HepG2 (cell line): ENCODE data around the gene FAM168A. TPM values are rescaled to one million over a fixed set of nuclear protein-coding genes. Genes with fewer than 3 reads are reported as not detected.

Experiments
- ATAC-seq: fragments of 200-7000 bp; cut with Tn5 transposase; 3 replicates; pipeline ENCODE4 v1.9.1; 2020; ENCODE audit warnings: mild to moderate bottlenecking, moderate library complexity
- BruUV-seq: library from RNA; stranded (reverse); fragments of 400-500 nt; replicated peaks from 2 replicates; lab custom pipeline; 2021; lab: Mats Ljungman, UMichigan
- CTCF ChIA-PET: fragments of 300-600 bp; formaldehyde crosslinking; extraction: SDS; loops from one replicate; lab custom pipeline; 2021; ENCODE audit warnings: low total read pairs, inconsistent platforms, low intra/inter-chr PET ratio; lab: Yijun Ruan, JAX
- POLR2A ChIA-PET: fragments of 350-600 bp; sonication (Branson Sonifier 250); formaldehyde crosslinking; loops from one replicate; lab custom pipeline; 2020; ENCODE audit warnings: antibody characterized with exemption, inconsistent platforms; lab: Yijun Ruan, JAX
- DNase-seq: peaks from one replicate; pipeline ENCODE4 v3.0.0-alpha.2; 2015; ENCODE audit warnings: low spot score
- FAIRE-seq: peaks from 3 replicates; lab custom pipeline; 2011; peaks lifted over from hg19 to GRCh38; lab: Jason Lieb, UNC
- H2AFZ ChIP-seq: one replicate; pipeline ENCODE4 v1.6.1; 2011; ENCODE audit warnings: low read length, inconsistent platforms
- H3K27ac ChIP-seq: fragments of 300-600 bp; 3 replicates; pipeline ENCODE4 v1.8.0; 2011; ENCODE audit warnings: mixed run types, mild to moderate bottlenecking, mixed read lengths, low read length, inconsistent platforms; ENCODE audit not compliant: insufficient read depth; ENCODE audit errors: extremely low read length
- H3K27me3 ChIP-seq, 2 experiments: fragments of 200-600 bp in 1 of 2; 2 replicates in 1 of 2; 3 replicates in 1 of 2; pipeline versions ENCODE4 v1.6.0 to v1.8.0; 2011; ENCODE audit warnings: low read length in 2 of 2, mild to moderate bottlenecking in 2 of 2, moderate library complexity in 2 of 2, inconsistent platforms in 1 of 2; ENCODE audit not compliant: insufficient read depth in 2 of 2, control insufficient read depth in 1 of 2
- H3K36me3 ChIP-seq, 2 experiments: fragments of 200-600 bp in 1 of 2; replicated peaks in 1 of 2; 2 replicates in 1 of 2; 3 replicates in 1 of 2; pipeline versions ENCODE4 v1.5.1 to v1.8.0; 2011; ENCODE audit warnings: low read length in 2 of 2, inconsistent platforms in 1 of 2; ENCODE audit not compliant: insufficient read depth in 2 of 2, control insufficient read depth in 1 of 2
- H3K4me1 ChIP-seq: 2 replicates; pipeline ENCODE4 v1.5.1; 2012; ENCODE audit warnings: low read length, inconsistent platforms; ENCODE audit not compliant: insufficient read depth
- H3K4me2 ChIP-seq: 2 replicates; pipeline ENCODE4 v1.6.0; 2011; ENCODE audit warnings: low read depth, low read length, inconsistent platforms
- H3K4me3 ChIP-seq, 3 experiments: fragments of 200-600 bp in 1 of 3; sonication (generic), shearing (Covaris generic) in 1 of 3; replicated peaks in 1 of 3; 2 replicates each; pipeline ENCODE4 v1.5.1; 2011 to 2016; ENCODE audit warnings: low read length in 3 of 3, inconsistent platforms in 2 of 3, low read depth in 2 of 3, mild to moderate bottlenecking in 2 of 3, control low read depth in 1 of 3, mixed read lengths in 1 of 3; ENCODE audit not compliant: insufficient read depth in 1 of 3
- H3K79me2 ChIP-seq: one replicate; pipeline ENCODE4 v1.6.1; 2011; ENCODE audit warnings: low read length, inconsistent platforms; ENCODE audit not compliant: insufficient read depth
- H3K9ac ChIP-seq: 2 replicates; pipeline ENCODE4 v1.6.0; 2011; ENCODE audit warnings: mild to moderate bottlenecking, low read depth, low read length, inconsistent platforms; ENCODE audit not compliant: insufficient read depth
- H3K9me3 ChIP-seq: 2 replicates; pipeline ENCODE4 v1.5.1; 2012; ENCODE audit warnings: mild to moderate bottlenecking, low read length
- H4K20me1 ChIP-seq: 2 replicates; pipeline ENCODE4 v1.6.0; 2011; ENCODE audit warnings: inconsistent platforms, mild to moderate bottlenecking, low read length, moderate library complexity; ENCODE audit not compliant: insufficient read depth
- AGO2 ChIP-seq: fragments of 200-400 bp; formaldehyde crosslinking; optimal IDR thresholded peaks from 2 replicates; pipeline ENCODE3; 2017; ENCODE audit warnings: mild to moderate bottlenecking, low read depth, low read length, moderate library complexity
- BHLHE40 ChIP-seq: IDR thresholded peaks from 2 replicates; pipeline ENCODE4 v1.6.1; 2011; ENCODE audit warnings: low read length, improper control_type of control experiment
- HOXA5 ChIP-seq: sonication (generic); formaldehyde crosslinking; IDR thresholded peaks from 2 replicates; pipeline ENCODE4 v1.4.0; 2020; ENCODE audit warnings: missing genetic modification reagents
- JDP2 ChIP-seq: sonication (generic); formaldehyde crosslinking; IDR thresholded peaks from 2 replicates; pipeline ENCODE4 v1.8.1; 2022; ENCODE audit warnings: missing genetic modification reagents, borderline replicate concordance
- KMT2B ChIP-seq: IDR thresholded peaks from 2 replicates; pipeline ENCODE4 v1.6.1; 2016; ENCODE audit warnings: missing genetic modification reagents, missing compliant biosample characterization
- ZBTB7B ChIP-seq: sonication (generic); formaldehyde crosslinking; IDR thresholded peaks from 2 replicates; pipeline ENCODE4 v1.4.0; 2020; ENCODE audit warnings: missing genetic modification reagents
- ZC3H4 ChIP-seq: sonication (generic); formaldehyde crosslinking; IDR thresholded peaks from 2 replicates; pipeline ENCODE4 v1.4.0; 2020; ENCODE audit warnings: missing genetic modification reagents, borderline replicate concordance
- ZFP37 ChIP-seq: sonication (generic); formaldehyde crosslinking; IDR thresholded peaks from 2 replicates; pipeline ENCODE4 v1.4.0; 2020; ENCODE audit warnings: missing genetic modification reagents, borderline replicate concordance
- ZMYM4 ChIP-seq: sonication (generic); formaldehyde crosslinking; IDR thresholded peaks from 2 replicates; pipeline ENCODE4 v1.8.1; 2023; ENCODE audit warnings: mild to moderate bottlenecking, missing genetic modification reagents
- WGBS: methylation state at CpG from one replicate; pipeline ENCODE4 v1.1.6; 2017; ENCODE audit warnings: low lambda C conversion rate; 5-methylcytosine and 5-hydroxymethylcytosine counted together
- in situ Hi-C: cut with HindIII; loops from 2 replicates; pipeline ENCODE4 v1.10.0; 2017; ENCODE audit warnings: low pct_unique_long_range_greater_than_20kb; ENCODE audit not compliant: extremely low pct_ligation_motif_present
- intact Hi-C: fragments of 100-400 bp; cut with micrococcal nuclease; formaldehyde crosslinking; loops from one replicate; pipeline ENCODE4 v1.10.0; 2022; ENCODE audit not compliant: unreplicated experiment
- polyA plus RNA-seq, 8 experiments: library from polyadenylated mRNA; depleted of rRNA in 3 of 8; stranded (reverse) in 7 of 8; unstranded in 1 of 8; fragments of >200 nt; fragmentation: Illumina TruSeq in 4 of 8; extraction: Trizol in 4 of 8; gene quantifications; 2 replicates each; pipeline versions ENCODE4 v1.2.1 to v1.2.3, GENCODE V29; 2011 to 2016; ENCODE audit warnings: low read depth in 4 of 8, missing spikeins in 1 of 8, mixed read lengths in 1 of 8; ENCODE audit not compliant: insufficient read depth in 1 of 8
- total RNA-seq, 5 experiments: library from RNA; depleted of rRNA; stranded (reverse); fragments of >200 nt; fragmentation: Illumina TruSeq; extraction: Trizol; gene quantifications; 2 replicates each; pipeline ENCODE4 v1.2.3, GENCODE V29; 2016; ENCODE audit warnings: low read depth in 1 of 5
- TF ChIP-seq, protein P1 (sequence below): fragments of 450-650 bp; IDR thresholded peaks from 2 replicates; pipeline ENCODE4 v1.6.1; 2017

The FAM168A gene
- total and polyA plus RNA-seq, 2 of the 13 experiments (the other 11 are each of a cell fraction or from before 2014, with no cell fraction given) = 13.9 to 15.8 TPM

DNA sequence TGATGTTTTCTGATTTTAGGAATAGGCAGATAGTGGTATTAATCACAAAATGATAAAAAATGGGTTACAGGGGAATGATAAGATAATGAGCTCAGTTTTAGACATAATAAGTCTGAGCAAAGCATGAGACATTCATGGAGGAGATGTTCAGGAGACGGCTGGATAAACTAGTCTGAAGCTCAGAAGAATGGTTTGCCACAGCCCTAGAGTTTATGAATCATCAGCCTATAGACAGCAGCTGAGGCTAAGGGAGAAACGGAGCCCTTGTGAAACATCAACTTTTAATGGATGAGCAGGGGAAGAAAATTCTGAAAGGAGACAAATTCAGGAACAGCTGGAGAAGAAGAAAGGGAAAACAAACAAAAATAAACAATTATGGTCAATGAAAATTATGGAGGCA lies 134.6 kb downstream of the FAM168A start:
- BruUV-seq = no TSS peak
- no peak overlapping the region for H3K9ac ChIP-seq
- H2AFZ ChIP-seq = no peak overlapping the region
- no peaks in the 10 kb centered on the region; a peak in 2 of 5 replicates for H3K36me3 ChIP-seq
- CTCF ChIA-PET = no interaction called here
- POLR2A ChIA-PET = no interaction called here
- H3K4me1 ChIP-seq = 0 out of 2 replicates have a peak, but pooled peaks cover 18% of the 10 kb centered on the region
- DNase-seq (no peak), FAIRE-seq (no peak), ATAC-seq (no peak)
- H4K20me1 ChIP-seq = no peaks in the 10 kb centered on the region
- no peaks in the 10 kb centered on the region for H3K79me2 ChIP-seq
- H3K4me3 ChIP-seq = no peak overlapping the region
- no peak overlapping the region for H3K27ac ChIP-seq
- H3K27me3 ChIP-seq = no peaks in the 10 kb centered on the region
- 93% methylated on average over 2 of the region's 2 CpGs for WGBS
- TF ChIP-seq, protein P1, sequence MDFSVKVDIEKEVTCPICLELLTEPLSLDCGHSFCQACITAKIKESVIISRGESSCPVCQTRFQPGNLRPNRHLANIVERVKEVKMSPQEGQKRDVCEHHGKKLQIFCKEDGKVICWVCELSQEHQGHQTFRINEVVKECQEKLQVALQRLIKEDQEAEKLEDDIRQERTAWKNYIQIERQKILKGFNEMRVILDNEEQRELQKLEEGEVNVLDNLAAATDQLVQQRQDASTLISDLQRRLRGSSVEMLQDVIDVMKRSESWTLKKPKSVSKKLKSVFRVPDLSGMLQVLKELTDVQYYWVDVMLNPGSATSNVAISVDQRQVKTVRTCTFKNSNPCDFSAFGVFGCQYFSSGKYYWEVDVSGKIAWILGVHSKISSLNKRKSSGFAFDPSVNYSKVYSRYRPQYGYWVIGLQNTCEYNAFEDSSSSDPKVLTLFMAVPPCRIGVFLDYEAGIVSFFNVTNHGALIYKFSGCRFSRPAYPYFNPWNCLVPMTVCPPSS = no peak
- TF ChIP-seq ZBTB7B (CRISPR knock-in tag) (no peak), ZMYM4 (CRISPR knock-in tag) (no peak), AGO2 (no peak), KMT2B (no peak), ZC3H4 (CRISPR knock-in tag) (no peak), HOXA5 (no peak), ZFP37 (no peak), JDP2 (CRISPR knock-in tag) (no peak), BHLHE40 (no peak)
- no peak overlapping the region for H3K4me2 ChIP-seq
- H3K9me3 ChIP-seq = no peaks in the 10 kb centered on the region
- in situ Hi-C loops = no loop called here
- intact Hi-C loops = no loop called here
